ENCODE data around the gene ZNF559.
"Not testable (repeated sequence)": the region's sequence is repeated elsewhere in the genome, so short reads cannot be mapped to it uniquely, and the experiment has no call there.

The ZNF559 gene

DNA sequence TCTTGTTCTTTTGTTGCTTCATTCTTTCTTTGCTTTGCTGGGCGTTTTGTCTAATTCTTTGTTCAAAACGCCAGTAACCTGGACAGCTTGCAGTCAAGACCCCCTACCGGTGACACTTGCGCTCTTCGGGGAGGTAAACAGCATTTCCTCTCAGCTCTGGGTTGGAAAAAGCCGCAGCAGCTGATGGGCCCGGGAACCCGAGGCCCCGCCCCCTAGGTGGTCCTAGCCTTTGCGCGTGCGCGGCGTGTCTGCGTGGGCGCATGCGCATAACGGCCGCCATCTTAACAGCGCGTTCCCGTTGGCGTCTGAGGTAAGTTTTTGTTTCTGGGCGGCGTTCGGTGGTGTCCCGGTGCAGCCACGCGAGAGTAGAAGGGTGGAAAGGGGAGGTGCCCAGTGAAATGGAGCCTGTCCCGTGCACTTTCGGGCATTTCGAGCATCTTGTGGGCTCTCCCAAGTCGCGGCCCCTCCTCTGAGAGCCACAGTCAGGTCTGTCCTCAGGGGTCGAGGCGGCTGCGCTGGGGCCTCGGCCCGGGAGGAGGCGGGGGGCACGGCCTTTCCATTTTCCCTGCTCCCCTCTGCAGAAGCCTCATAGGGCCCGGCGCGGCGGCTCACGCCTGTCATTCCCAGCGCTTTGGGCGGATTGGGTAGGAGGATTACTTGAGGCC is at the start of gene ZNF559:
Gene ZNF559, plus strand, starts transcription at position 261 of the 665 bp plus-strand sequence. CDS start 14,371 bp downstream, outside the sequence.
- TF ChIP-seq, protein P1, sequence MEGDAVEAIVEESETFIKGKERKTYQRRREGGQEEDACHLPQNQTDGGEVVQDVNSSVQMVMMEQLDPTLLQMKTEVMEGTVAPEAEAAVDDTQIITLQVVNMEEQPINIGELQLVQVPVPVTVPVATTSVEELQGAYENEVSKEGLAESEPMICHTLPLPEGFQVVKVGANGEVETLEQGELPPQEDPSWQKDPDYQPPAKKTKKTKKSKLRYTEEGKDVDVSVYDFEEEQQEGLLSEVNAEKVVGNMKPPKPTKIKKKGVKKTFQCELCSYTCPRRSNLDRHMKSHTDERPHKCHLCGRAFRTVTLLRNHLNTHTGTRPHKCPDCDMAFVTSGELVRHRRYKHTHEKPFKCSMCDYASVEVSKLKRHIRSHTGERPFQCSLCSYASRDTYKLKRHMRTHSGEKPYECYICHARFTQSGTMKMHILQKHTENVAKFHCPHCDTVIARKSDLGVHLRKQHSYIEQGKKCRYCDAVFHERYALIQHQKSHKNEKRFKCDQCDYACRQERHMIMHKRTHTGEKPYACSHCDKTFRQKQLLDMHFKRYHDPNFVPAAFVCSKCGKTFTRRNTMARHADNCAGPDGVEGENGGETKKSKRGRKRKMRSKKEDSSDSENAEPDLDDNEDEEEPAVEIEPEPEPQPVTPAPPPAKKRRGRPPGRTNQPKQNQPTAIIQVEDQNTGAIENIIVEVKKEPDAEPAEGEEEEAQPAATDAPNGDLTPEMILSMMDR (IDR thresholded peaks at IDR 0.05; ENCODE audit: extremely low read depth, missing control alignments): no peak

DNA sequence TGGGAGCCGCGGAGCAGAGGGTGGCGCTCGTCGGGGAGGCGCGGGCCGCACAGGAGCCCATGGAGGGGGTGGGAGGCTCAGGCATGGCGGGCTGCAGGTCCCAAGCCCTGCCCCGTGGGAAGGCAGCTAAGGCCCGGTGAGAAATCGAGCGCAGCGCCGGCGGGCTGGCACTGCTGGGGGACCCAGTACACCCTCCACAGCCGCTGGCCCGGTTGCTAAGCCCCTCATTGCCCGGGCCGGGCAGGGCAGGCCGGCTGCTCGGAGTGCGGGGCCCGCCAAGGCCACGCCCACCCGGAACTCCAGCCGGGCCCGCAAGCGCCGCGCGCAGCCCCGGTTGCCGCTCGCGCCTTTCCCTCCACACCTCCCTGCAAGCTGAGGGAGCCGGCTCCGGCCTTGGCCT is 40.5 kb upstream of the ZNF559 start:
- not testable (repeated sequence) for DNase-seq (ENCODE audit: low spot score)

More for the DNA sequence above, at the start of gene ZNF559:
- peak; percentile 94 for DNase-seq (ENCODE audit: low spot score)

DNA sequence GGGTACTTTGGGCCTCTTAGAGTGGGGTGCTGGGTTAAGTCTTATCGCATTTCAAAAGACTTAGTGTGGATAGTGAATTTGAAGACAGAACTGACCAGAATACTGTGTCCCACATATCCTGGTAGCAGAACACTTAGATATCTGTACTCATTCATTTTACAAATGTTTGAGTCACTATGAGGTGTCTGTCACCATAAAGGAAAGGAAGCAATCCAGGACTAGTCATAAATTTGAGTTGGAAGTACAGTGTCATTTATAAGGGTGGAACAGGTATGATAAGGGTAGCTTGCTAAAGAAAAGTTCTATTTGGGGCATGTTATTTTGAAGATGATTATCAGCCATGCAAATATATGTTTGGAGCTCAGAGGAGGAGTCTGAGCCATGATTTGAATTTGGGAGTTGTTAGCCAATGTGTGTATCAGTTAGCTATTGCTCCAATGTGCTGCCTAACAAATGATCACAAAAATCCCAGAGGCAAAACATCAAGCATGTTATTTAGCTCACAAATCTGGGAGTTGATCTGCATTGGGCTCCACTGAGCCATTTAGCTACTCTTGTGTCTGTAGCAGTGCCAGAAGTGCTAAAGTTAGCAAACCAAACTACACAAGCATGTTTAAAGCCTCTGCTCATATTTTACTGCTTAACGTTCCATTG is 34.6 kb upstream of the ZNF559 start:
- no peak for DNase-seq (ENCODE audit: low spot score)
- TF ChIP-seq, protein P1 (IDR thresholded peaks at IDR 0.05; ENCODE audit: extremely low read depth, missing control alignments): no peak

DNA sequence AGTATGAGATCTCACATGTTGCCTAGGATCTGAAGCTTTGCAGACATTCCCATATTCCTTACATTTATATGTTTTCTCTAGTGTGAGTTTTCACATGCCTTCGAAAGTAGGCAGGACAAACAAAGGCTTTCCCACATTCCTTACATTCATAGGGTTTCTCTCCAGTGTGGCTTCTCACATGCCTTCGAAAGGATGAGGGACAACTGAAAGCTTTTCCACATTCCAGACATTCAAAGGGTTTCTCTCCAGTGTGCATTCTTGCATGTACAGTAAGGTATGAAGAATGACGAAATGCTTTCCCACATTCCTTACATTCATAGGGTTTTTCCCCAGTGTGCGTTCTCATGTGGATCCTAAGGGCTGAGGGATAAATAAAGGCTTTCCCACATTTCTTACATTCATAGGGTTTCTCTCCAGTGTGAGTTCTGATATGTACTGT is 28.5 kb upstream of the ZNF559 start:
- TF ChIP-seq, protein P1 (IDR thresholded peaks at IDR 0.05; ENCODE audit: extremely low read depth, missing control alignments): no peak
- DNase-seq (ENCODE audit: low spot score): no peak

DNA sequence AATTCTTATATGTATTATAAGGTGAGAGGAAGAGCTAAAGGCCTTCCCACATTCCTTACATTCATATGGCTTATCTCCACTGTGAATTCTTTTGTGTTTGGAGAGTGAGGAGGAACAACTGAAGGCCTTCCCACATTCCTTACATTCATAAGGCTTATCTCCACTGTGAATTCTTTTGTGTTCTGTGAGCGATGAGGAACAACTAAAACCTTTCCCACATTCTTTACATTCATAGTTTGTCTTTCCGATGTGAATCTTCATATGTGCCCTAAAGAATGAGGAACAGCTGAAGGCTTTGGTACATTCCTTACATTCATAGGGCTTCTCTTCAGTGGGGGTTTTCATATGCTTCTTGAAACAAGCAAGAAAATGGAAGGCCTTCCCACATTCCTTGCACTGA is 27.6 kb upstream of the ZNF559 start:
- no peak for DNase-seq (ENCODE audit: low spot score)
- TF ChIP-seq, protein P1 (IDR thresholded peaks at IDR 0.05; ENCODE audit: extremely low read depth, missing control alignments): no peak

DNA sequence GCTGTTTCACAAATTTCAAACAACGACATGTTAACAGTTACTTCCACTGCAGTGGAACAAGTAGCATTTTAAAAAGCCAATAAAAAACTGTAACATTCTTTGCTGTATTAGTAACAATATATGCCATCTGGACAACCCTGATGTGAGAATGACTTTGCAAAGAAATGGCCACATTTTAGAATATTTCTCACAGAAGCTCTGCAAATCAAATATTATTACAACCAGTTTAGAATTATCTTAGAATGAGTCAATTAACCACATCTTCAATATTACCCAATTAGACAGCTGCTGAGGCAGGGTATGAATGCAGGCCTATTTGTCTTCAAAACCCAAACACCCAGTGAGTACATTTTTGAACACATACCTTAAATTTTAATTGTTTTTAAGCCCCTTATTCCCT is 17.5 kb upstream of the ZNF559 start:
- DNase-seq (ENCODE audit: low spot score): no peak
- TF ChIP-seq, protein P1 (IDR thresholded peaks at IDR 0.05; ENCODE audit: extremely low read depth, missing control alignments): no peak

DNA sequence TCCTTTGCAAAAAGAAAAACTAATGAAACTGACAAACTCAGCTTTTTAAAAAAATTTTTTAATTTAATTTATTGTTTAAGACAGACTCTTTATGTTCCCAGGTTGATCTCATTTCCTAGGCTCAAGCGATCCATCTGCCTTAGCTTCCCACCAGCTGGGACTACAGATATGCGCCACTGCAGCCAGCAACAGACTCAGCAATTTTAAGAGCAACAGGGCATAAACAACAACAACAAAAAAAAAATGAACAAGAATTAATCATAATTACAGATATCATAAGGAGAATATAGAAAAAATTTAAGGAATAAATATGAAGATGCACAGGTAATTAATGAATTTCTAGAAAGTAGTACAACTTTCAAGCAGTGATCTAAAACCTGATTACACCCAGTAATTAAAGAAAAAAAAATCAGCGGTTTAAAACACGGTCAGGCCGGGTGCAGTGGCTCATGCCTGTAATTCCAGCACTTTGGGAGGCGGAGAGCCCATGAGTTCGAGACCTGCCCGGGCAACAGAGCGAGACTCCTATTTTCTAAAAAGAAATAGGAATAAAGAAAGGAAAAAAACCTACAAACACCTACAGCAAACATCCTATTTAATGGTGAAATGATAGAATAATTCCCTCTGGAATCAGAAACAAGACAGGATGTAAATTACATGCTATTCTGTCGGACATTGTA is 15.7 kb upstream of the ZNF559 start:
- DNase-seq (ENCODE audit: low spot score): no peak
- TF ChIP-seq, protein P1 (IDR thresholded peaks at IDR 0.05; ENCODE audit: extremely low read depth, missing control alignments): no peak
